ENCODE data around the gene ZCCHC17.

The ZCCHC17 gene

DNA sequence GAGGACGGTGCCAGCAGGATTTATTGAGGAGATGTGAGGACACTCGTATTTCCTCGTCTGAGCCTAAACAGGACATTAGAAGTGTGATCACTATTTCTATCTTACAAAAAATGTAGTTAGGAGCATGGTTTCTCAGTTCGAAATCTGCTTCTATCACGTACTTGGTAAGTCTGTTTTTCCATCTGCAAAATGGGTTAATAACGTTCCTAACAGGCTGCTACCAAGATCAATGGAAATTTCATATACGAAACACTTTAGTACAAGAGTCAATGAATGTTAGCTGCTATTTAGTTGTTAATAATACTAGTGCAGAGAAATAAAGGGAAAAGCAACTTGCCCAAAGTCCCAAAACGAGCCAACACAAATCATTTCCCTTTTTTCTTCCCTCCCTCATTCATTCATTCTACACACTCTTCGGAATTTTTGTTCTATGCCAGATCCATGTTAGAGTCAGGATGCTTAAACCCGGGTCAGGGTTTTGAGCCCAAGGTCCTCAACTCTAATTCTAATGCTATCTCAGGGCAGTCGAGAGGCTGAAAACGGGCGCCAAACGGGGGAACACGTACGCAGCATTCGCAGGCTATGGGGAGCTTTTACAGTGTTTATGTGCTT, 852 bp upstream of the ZCCHC17 start:
- no peak for DNase-seq
- H3K27me3 Mint-ChIP-seq = no peaks in the 10 kb centered on the region
- ATAC-seq = no peak
- H3K4me1 Mint-ChIP-seq = peaks cover 12% of the 10 kb centered on the region
- no peak overlapping the region for H3K4me3 Mint-ChIP-seq
- no peaks in the 10 kb centered on the region for H3K9me3 Mint-ChIP-seq
- H3K27ac Mint-ChIP-seq = no peak overlapping the region

DNA sequence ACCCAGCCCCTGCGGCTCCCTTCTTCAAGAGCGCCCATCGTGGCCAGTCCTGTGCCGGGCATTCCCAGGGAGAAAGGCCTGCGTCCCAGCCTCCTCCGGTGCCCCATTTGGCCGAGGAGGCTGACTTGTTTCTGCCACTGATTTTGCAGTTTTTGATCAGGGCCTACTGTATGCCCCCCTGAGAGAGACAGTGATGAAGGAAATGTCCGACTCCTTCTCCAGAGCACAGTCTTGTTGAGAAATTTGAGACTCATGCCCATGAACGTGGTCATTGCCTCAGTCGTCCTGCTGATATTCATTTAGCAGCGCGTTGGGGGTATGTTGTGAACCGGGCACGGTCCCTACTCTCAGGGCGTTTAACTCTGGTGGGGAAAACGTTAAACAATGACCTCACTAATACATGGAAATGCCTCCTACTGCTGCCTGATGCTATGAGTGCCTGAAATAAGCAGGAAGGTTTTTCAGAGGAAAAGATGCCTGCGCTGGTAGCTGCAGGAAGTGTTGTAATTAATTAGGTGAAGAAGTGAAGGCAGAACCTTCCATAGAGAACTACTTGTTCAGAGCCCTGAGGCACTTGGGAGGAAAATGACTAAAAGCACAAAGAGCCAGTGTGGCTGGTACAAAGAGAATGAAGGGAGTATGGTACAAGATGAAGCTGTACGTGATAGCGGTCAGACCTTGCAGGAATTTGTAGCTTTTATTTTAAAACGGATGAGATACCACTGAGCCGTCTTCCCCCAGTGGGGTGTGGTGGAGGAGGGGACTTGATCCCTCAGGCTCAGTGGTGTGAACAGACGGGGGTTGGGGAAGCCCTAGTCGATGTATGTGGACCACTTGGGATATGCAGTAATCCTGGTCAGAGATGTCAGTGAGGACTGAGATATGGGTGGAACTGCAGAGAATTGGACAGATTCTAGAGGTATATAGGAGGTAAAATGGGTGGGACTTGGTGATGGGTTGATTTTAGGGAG, 730 bp downstream of the ZCCHC17 start:
- ATAC-seq (peak; percentile 1), DNase-seq (no peak)
- Mint-ChIP-seq H3K27me3 (no peaks in the 10 kb centered on the region), H3K27ac (no peak overlapping the region), H3K4me3 (no peak overlapping the region), H3K4me1 (peaks cover 12% of the 10 kb centered on the region), H3K9me3 (no peaks in the 10 kb centered on the region)

DNA sequence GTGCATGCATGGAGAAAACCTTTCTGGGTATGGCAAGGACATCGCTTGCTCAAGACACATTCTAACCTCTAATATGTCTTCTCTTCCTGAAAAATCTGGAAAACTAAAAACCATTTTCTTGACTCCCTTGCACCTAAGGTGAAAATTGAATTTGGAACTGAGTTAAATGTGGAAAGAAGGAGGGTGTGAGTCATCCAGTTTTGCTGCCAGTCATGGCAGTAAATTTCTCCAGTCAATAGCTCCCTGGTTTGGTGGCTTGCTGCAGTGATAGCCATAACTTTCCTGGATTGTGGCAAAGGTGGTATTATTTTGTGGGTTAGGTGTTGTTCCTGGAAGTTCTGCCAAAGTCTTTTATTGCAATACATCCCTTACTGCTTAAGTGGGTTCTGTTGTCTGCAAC, 2.5 kb downstream of the ZCCHC17 start:
- no peak overlapping the region for H3K27ac Mint-ChIP-seq
- peak overlapping the region in 1 of 2 donors; percentile 1 for H3K4me3 Mint-ChIP-seq
- DNase-seq (no peak), ATAC-seq (no peak)
- no peaks in the 10 kb centered on the region for H3K27me3 Mint-ChIP-seq
- no peaks in the 10 kb centered on the region for H3K9me3 Mint-ChIP-seq
- peaks cover 12% of the 10 kb centered on the region for H3K4me1 Mint-ChIP-seq

DNA sequence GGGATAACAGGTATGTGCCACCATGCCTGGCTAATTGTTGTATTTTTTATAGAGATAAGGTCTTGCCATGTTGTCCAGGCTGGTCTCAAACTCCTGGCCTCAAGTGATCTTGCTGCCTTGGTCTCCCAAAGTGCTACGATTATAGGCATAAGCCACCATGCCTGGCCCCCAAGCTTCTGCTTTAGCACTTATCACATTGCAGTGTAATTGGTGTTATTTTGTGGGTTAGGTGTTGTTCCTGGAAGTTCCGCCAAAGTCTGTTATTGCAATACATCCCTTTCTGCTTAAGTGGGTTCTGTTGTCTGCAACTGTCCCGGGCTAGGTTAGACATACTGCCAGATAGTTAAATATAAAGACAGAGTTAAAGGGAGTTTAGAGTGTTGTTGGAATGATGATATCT, 3.4 kb downstream of the ZCCHC17 start:
- no peak for DNase-seq
- Mint-ChIP-seq H3K4me1 (peaks cover 5% of the 10 kb centered on the region), H3K9me3 (no peaks in the 10 kb centered on the region), H3K27ac (no peak overlapping the region), H3K27me3 (no peaks in the 10 kb centered on the region), H3K4me3 (no peak overlapping the region)
- ATAC-seq = no peak

- Mint-ChIP-seq H3K9me3 (no peaks in the 10 kb centered on the region), H3K27me3 (no peaks in the 10 kb centered on the region), H3K4me1 (peaks cover 4% of the 10 kb centered on the region), H3K27ac (no peak overlapping the region), H3K4me3 (no peak overlapping the region)
- ATAC-seq (no peak), DNase-seq (no peak)
Observed at GRCh38 chr1:31302709-31303441, 6.0 kb downstream of the ZCCHC17 start.

- Mint-ChIP-seq H3K4me3 (no peak overlapping the region), H3K27ac (no peak overlapping the region), H3K4me1 (peaks cover 10% of the 10 kb centered on the region), H3K9me3 (no peaks in the 10 kb centered on the region), H3K27me3 (no peaks in the 10 kb centered on the region)
- no peak for ATAC-seq
- no peak for DNase-seq
Observed at GRCh38 chr1:31306278-31306677, 9.4 kb downstream of the ZCCHC17 start.

GRCh38 chr1:31308036-31308435, 11.2 kb downstream of the ZCCHC17 start:
- H3K4me3 Mint-ChIP-seq = no peak overlapping the region
- no peaks in the 10 kb centered on the region for H3K27me3 Mint-ChIP-seq
- H3K4me1 Mint-ChIP-seq = peaks cover 10% of the 10 kb centered on the region
- no peak for DNase-seq
- no peaks in the 10 kb centered on the region for H3K9me3 Mint-ChIP-seq
- H3K27ac Mint-ChIP-seq = no peak overlapping the region
- ATAC-seq = no peak

DNA sequence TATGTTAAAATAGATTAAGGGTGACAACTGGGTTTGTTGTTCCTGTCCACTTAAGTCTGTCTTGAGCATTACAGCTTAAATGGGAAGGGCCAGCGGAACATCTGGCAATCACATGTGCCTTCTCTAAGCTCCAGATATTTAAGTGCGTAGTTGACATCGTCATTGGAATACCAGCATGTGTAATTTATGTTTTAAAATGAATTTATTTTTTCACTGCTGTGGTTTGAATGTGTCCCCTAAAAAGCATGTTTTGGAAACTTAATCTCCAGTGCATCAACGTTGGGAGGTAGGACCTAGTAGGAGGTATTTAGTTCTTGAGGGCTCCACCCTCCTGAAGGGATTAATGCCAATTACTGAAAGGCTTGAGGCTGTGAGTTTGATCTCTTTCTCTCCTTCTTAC, 13.4 kb downstream of the ZCCHC17 start:
- no peak overlapping the region for H3K4me3 Mint-ChIP-seq
- H3K4me1 Mint-ChIP-seq = peaks cover 10% of the 10 kb centered on the region
- no peak overlapping the region for H3K27ac Mint-ChIP-seq
- DNase-seq (no peak), ATAC-seq (no peak)
- no peaks in the 10 kb centered on the region for H3K27me3 Mint-ChIP-seq
- H3K9me3 Mint-ChIP-seq = no peaks in the 10 kb centered on the region

DNA sequence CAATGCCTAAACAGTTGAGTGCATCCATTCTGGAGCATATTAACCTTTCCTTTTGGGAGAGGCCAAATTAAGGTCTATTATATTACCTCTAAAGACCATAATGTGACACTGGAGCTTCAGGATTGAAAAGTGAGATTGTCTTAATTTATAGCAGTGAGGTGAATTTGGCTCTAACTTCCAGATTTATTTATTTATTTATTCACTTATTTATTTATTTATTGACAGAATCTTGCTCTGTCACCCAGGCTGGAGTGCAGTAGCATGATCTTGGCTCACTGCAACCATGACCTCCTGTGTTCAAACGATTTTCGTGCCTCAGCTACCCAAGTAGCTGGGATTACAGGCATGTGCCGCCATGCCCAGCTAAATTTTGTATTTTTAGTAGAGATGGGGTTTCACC, 19.1 kb downstream of the ZCCHC17 start:
- no peak for ATAC-seq
- no peak overlapping the region for H3K4me3 Mint-ChIP-seq
- no peak for DNase-seq
- no peak overlapping the region for H3K27ac Mint-ChIP-seq
- no peaks in the 10 kb centered on the region for H3K4me1 Mint-ChIP-seq
- H3K27me3 Mint-ChIP-seq = no peaks in the 10 kb centered on the region
- no peaks in the 10 kb centered on the region for H3K9me3 Mint-ChIP-seq

DNA sequence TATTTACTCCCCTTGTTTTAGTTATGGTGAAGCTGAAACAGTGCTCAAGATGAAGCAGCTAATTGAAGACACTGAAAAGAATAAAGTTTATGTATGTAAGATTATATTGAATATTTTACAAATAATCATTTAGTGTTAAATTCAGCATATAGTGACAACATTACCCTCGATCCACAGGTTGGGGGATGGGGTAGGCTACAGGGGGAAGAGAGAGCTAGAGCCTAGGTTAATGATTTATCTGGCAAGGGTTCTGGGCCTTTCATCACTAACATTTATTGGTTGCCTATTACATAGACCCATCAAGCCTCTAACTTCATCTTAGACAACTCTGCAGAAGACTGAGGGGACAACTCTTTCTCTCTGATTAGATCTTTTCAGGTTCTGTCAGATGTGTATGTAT, 21.3 kb downstream of the ZCCHC17 start:
- DNase-seq (no peak), ATAC-seq (no peak)
- Mint-ChIP-seq H3K27me3 (no peaks in the 10 kb centered on the region), H3K4me1 (no peaks in the 10 kb centered on the region), H3K27ac (no peak overlapping the region), H3K4me3 (no peak overlapping the region), H3K9me3 (no peaks in the 10 kb centered on the region)

DNA sequence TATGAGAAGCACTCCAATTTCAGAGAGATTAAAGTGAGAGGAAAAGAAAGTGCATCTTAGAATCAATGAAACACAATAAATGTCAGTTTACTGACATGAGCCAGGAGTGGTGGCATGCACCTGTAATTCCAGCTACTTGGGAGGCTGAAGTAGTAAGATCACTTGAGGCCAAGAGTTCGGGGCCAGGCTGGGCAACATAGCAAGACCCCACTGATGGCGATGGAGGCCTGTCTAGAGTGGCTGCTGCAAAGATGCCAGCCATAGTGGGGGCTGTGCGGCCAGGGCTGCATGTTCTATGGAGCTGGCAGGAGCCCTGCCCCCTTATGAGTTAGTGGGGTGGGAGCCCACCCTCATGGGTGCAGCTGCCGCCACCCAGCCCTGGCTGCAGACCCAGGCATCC, 27.3 kb downstream of the ZCCHC17 start:
- Mint-ChIP-seq H3K4me1 (no peaks in the 10 kb centered on the region), H3K9me3 (no peaks in the 10 kb centered on the region), H3K27ac (no peak overlapping the region), H3K4me3 (no peak overlapping the region), H3K27me3 (no peaks in the 10 kb centered on the region)
- DNase-seq (no peak), ATAC-seq (no peak)

DNA sequence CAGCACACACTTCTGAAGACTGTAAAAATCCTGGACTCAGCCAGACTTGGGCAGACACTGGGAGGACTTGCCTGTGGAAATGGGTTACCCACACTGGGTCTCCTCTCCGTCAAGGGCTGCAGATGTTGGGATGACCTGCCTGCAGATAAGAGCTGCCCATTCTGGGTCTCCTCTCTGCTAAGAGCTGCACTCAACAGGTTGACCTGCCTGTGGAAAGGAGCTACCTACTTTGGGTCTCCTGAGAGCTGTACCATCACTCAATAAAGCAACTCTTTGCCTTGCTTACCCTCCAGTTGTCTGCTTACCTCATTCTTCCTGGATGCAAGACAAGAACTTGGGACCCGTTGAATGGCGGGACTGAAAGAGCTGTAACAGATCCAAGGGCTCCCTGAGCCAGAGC, 28.2 kb downstream of the ZCCHC17 start:
- Mint-ChIP-seq H3K4me1 (no peaks in the 10 kb centered on the region), H3K9me3 (no peaks in the 10 kb centered on the region), H3K27me3 (no peaks in the 10 kb centered on the region), H3K27ac (no peak overlapping the region), H3K4me3 (no peak overlapping the region)
- DNase-seq = no peak
- no peak for ATAC-seq

GRCh38 chr1:31326461-31326860, 29.6 kb downstream of the ZCCHC17 start:
- Mint-ChIP-seq H3K4me3 (no peak overlapping the region), H3K27ac (no peak overlapping the region), H3K9me3 (no peaks in the 10 kb centered on the region), H3K4me1 (no peaks in the 10 kb centered on the region), H3K27me3 (no peaks in the 10 kb centered on the region)
- no peak for DNase-seq
- no peak for ATAC-seq

DNA sequence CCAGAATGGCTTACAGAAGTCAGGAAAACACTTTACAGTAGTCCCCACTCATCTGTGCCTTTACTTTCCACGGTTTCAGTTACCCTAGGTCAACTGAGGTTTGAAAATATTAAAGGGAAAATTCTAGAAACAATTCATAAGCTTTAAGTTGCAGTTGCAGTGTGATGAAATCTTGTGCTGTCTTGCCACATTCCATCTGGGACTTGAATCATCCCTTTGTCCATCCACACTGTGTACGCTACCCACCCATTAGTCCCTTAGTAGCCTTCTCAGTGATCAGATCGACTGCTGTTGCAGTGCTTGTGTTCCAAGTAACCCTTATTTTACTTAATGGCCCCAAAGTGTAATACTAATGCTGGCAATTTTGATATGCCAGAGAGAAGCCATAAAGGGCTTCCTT, 30.5 kb downstream of the ZCCHC17 start:
- H3K4me1 Mint-ChIP-seq = no peaks in the 10 kb centered on the region
- H3K9me3 Mint-ChIP-seq = no peaks in the 10 kb centered on the region
- ATAC-seq (no peak), DNase-seq (no peak)
- no peak overlapping the region for H3K27ac Mint-ChIP-seq
- H3K4me3 Mint-ChIP-seq = no peak overlapping the region
- H3K27me3 Mint-ChIP-seq = no peaks in the 10 kb centered on the region

DNA sequence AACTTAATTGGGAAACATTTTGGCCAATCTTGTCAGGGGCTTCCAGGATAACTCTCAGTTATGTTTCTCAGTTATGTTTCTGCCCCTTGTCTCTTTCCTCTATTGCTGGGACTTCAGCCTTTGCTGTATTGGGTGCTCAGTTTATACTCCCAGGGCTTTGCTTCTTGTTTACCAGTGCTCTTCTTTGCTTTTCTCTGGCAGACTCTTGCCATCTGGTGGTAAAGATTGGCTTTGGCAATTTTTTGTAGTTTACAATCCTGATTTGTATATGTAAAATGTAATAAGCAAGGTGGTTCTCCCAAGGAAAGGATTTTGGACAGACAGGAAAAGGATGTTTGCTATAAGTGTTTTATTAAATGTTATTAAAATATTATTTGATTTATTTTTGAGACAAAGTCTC, 38.2 kb downstream of the ZCCHC17 start:
- DNase-seq (no peak), ATAC-seq (no peak)
- no peak overlapping the region for H3K4me3 Mint-ChIP-seq
- H3K9me3 Mint-ChIP-seq = no peaks in the 10 kb centered on the region
- H3K27me3 Mint-ChIP-seq = no peaks in the 10 kb centered on the region
- no peak overlapping the region for H3K27ac Mint-ChIP-seq
- H3K4me1 Mint-ChIP-seq = no peaks in the 10 kb centered on the region

All from stimulated activated naive CD8-positive, alpha-beta T cell treated with anti-CD3 and anti-CD28 coated beads, Interleukin-15, amount 100 ng/mL, for 72 hours (primary cell).